ENCODE measurements around the gene CCDC183.
"Not testable (repeated sequence)": the region's sequence is repeated elsewhere in the genome, so short reads cannot be mapped to it uniquely, and the experiment has no call there.

Gene CCDC183

GRCh38 chr9:136790640-136791515 lies 5.3 kb upstream of the CCDC183 start, which contains the start of gene TMEM141:
TSS of gene TMEM141 (plus strand) at chr9:136791344. CDS start at chr9:136791371, 27 bp downstream.
- no peak for TF ChIP-seq POU2F2 (IDR thresholded peaks at IDR 0.05; ENCODE audit: low read depth, low read length)
- TF ChIP-seq TAF1 (IDR thresholded peaks at IDR 0.05; ENCODE audit: low read depth, low read length) = 0 out of 2 replicates have a peak, but pooled peaks have one; percentile 19
- DNase-seq (ENCODE audit: insufficient read length, low spot score) (peak; percentile 98), FAIRE-seq (peak; percentile 95)

GRCh38 chr9:136791516-136792276 lies 4.4 kb upstream of the CCDC183 start:
- FAIRE-seq (peak; percentile 20), DNase-seq (ENCODE audit: insufficient read length, low spot score) (peak; percentile 56)
- TF ChIP-seq PAX5 (IDR thresholded peaks at IDR 0.05; ENCODE audit: insufficient read depth, low read length, severe bottlenecking) (no peak), POLR2A (IDR thresholded peaks at IDR 0.05; ENCODE audit: low read depth, low read length) (no peak), POU2F2 (IDR thresholded peaks at IDR 0.05; ENCODE audit: low read depth, low read length) (peak; percentile 32; the same call in 1 of the 2 replicates)

GRCh38 chr9:136792321-136793085 lies 3.6 kb upstream of the CCDC183 start:
- FAIRE-seq (no peak), DNase-seq (ENCODE audit: insufficient read length, low spot score) (no peak)
- TF ChIP-seq POU2F2 (IDR thresholded peaks at IDR 0.05; ENCODE audit: low read depth, low read length) (no peak), TAF1 (IDR thresholded peaks at IDR 0.05; ENCODE audit: low read depth, low read length) (no peak), POLR2AphosphoS5 (IDR thresholded peaks at IDR 0.05; ENCODE audit: low read depth, low read length) (no peak), SPI1 (IDR thresholded peaks at IDR 0.05; ENCODE audit: low read depth, low read length) (no peak), POLR2A (IDR thresholded peaks at IDR 0.05; ENCODE audit: low read depth, low read length) (no peak), PAX5 (IDR thresholded peaks at IDR 0.05; ENCODE audit: insufficient read depth, low read length, severe bottlenecking) (no peak)

- DNase-seq (ENCODE audit: insufficient read length, low spot score) (no peak), FAIRE-seq (no peak)
- no peak for TF ChIP-seq POU2F2 (IDR thresholded peaks at IDR 0.05; ENCODE audit: low read depth, low read length)
- TF ChIP-seq PAX5 (IDR thresholded peaks at IDR 0.05; ENCODE audit: insufficient read depth, low read length, severe bottlenecking) = no peak
- no peak for TF ChIP-seq SPI1 (IDR thresholded peaks at IDR 0.05; ENCODE audit: low read depth, low read length)
- TF ChIP-seq TAF1 (IDR thresholded peaks at IDR 0.05; ENCODE audit: low read depth, low read length) = no peak
- no peak for TF ChIP-seq POLR2AphosphoS5 (IDR thresholded peaks at IDR 0.05; ENCODE audit: low read depth, low read length)
- no peak for TF ChIP-seq POLR2A (IDR thresholded peaks at IDR 0.05; ENCODE audit: low read depth, low read length)
These were observed 2.8 kb upstream of the CCDC183 start for GRCh38 chr9:136793086-136793946.

- DNase-seq (ENCODE audit: insufficient read length, low spot score) = no peak
These were observed 1.7 kb upstream of the CCDC183 start for GRCh38 chr9:136794281-136794999.

GRCh38 chr9:136795000-136795348 lies 1.2 kb upstream of the CCDC183 start:
- no peak for FAIRE-seq
- TF ChIP-seq POLR2A (IDR thresholded peaks at IDR 0.05; ENCODE audit: low read depth, low read length) = no peak
- no peak for TF ChIP-seq SPI1 (IDR thresholded peaks at IDR 0.05; ENCODE audit: low read depth, low read length)
- TF ChIP-seq TAF1 (IDR thresholded peaks at IDR 0.05; ENCODE audit: low read depth, low read length) = no peak
- TF ChIP-seq POU2F2 (IDR thresholded peaks at IDR 0.05; ENCODE audit: low read depth, low read length) = no peak
- no peak for TF ChIP-seq POLR2AphosphoS5 (IDR thresholded peaks at IDR 0.05; ENCODE audit: low read depth, low read length)
- TF ChIP-seq PAX5 (IDR thresholded peaks at IDR 0.05; ENCODE audit: insufficient read depth, low read length, severe bottlenecking) = no peak
- DNase-seq (ENCODE audit: insufficient read length, low spot score) = no peak

More at GRCh38 chr9:136794281-136794999, 1.7 kb upstream of the CCDC183 start:
- no peak for TF ChIP-seq POLR2AphosphoS5 (IDR thresholded peaks at IDR 0.05; ENCODE audit: low read depth, low read length)
- no peak for TF ChIP-seq POLR2A (IDR thresholded peaks at IDR 0.05; ENCODE audit: low read depth, low read length)
- no peak for TF ChIP-seq PAX5 (IDR thresholded peaks at IDR 0.05; ENCODE audit: insufficient read depth, low read length, severe bottlenecking)
- TF ChIP-seq SPI1 (IDR thresholded peaks at IDR 0.05; ENCODE audit: low read depth, low read length) = no peak
- TF ChIP-seq POU2F2 (IDR thresholded peaks at IDR 0.05; ENCODE audit: low read depth, low read length) = no peak
- no peak for FAIRE-seq

GRCh38 chr9:136796775-136797347 lies 723 bp downstream of the CCDC183 start:
- FAIRE-seq; DNase-seq (ENCODE audit: insufficient read length, low spot score): not testable (repeated sequence)

GRCh38 chr9:136798708-136799078 lies 2.6 kb downstream of the CCDC183 start:
- DNase-seq (ENCODE audit: insufficient read length, low spot score) (no peak), FAIRE-seq (no peak)
- TF ChIP-seq POLR2A (IDR thresholded peaks at IDR 0.05; ENCODE audit: low read depth, low read length) (no peak), POU2F2 (IDR thresholded peaks at IDR 0.05; ENCODE audit: low read depth, low read length) (no peak), POLR2AphosphoS5 (IDR thresholded peaks at IDR 0.05; ENCODE audit: low read depth, low read length) (no peak), SPI1 (IDR thresholded peaks at IDR 0.05; ENCODE audit: low read depth, low read length) (no peak), PAX5 (IDR thresholded peaks at IDR 0.05; ENCODE audit: insufficient read depth, low read length, severe bottlenecking) (no peak), TAF1 (IDR thresholded peaks at IDR 0.05; ENCODE audit: low read depth, low read length) (no peak)
